ENCODE measurements around the gene TBC1D4. TPM values are rescaled to one million over a fixed set of nuclear protein-coding genes. Genes with fewer than 3 reads are reported as not detected.

The TBC1D4 gene
- total and polyA plus RNA-seq, 10 of the 15 experiments (the other 5 are each of a cell fraction or from before 2014, with no cell fraction given) = 11.0 to 38.6 (median 25.5) TPM

DNA sequence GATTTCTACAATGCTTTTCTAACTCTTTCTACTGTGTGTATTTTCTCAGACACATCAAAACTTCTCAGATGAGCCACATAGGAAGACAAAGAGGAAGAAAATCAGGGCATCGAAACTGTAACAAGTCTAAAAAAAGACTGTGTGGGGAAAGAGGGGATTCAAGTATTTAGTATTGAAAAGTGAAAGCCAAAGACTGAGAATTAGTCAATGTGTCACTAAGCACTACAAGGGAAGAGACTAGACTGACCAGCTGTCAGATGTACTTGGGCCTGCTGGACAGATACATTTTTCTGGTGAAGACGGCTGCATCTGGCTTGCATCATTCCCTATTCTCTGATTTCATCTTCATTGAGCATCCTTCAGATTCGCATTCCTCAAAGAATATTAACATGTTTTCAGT lies 30.3 kb upstream of the TBC1D4 start (continued):
- TF ChIP-seq, protein P1, sequence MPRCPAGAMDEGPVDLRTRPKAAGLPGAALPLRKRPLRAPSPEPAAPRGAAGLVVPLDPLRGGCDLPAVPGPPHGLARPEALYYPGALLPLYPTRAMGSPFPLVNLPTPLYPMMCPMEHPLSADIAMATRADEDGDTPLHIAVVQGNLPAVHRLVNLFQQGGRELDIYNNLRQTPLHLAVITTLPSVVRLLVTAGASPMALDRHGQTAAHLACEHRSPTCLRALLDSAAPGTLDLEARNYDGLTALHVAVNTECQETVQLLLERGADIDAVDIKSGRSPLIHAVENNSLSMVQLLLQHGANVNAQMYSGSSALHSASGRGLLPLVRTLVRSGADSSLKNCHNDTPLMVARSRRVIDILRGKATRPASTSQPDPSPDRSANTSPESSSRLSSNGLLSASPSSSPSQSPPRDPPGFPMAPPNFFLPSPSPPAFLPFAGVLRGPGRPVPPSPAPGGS (IDR thresholded peaks at IDR 0.05; ENCODE audit: borderline replicate concordance, insufficient read depth, low read depth, low read length, poor library complexity, severe bottlenecking) = no peak
- TF ChIP-seq, protein P2, sequence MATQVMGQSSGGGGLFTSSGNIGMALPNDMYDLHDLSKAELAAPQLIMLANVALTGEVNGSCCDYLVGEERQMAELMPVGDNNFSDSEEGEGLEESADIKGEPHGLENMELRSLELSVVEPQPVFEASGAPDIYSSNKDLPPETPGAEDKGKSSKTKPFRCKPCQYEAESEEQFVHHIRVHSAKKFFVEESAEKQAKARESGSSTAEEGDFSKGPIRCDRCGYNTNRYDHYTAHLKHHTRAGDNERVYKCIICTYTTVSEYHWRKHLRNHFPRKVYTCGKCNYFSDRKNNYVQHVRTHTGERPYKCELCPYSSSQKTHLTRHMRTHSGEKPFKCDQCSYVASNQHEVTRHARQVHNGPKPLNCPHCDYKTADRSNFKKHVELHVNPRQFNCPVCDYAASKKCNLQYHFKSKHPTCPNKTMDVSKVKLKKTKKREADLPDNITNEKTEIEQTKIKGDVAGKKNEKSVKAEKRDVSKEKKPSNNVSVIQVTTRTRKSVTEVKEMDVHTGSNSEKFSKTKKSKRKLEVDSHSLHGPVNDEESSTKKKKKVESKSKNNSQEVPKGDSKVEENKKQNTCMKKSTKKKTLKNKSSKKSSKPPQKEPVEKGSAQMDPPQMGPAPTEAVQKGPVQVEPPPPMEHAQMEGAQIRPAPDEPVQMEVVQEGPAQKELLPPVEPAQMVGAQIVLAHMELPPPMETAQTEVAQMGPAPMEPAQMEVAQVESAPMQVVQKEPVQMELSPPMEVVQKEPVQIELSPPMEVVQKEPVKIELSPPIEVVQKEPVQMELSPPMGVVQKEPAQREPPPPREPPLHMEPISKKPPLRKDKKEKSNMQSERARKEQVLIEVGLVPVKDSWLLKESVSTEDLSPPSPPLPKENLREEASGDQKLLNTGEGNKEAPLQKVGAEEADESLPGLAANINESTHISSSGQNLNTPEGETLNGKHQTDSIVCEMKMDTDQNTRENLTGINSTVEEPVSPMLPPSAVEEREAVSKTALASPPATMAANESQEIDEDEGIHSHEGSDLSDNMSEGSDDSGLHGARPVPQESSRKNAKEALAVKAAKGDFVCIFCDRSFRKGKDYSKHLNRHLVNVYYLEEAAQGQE (IDR thresholded peaks at IDR 0.05; ENCODE audit: low read depth, low read length) = peak; percentile 51; the same call in 1 of the 2 replicates
- no peak for TF ChIP-seq ZNF24 (IDR thresholded peaks at IDR 0.05)
- peak; percentile 60 for TF ChIP-seq RUNX3 (IDR thresholded peaks at IDR 0.05; ENCODE audit: low read length)
- no peak for TF ChIP-seq CTCF (IDR thresholded peaks at IDR 0.05 in 2 of 3, conservative IDR thresholded peaks at IDR 0.05 in 1 of 3; ENCODE audit: control insufficient read depth in 2 of 3, extremely low read depth in 1 of 3, insufficient read depth in 1 of 3, low read depth in 3 of 3, low read length in 3 of 3)
- no peak for TF ChIP-seq STAT3 (IDR thresholded peaks at IDR 0.05; ENCODE audit: low read depth, low read length)
- TF ChIP-seq CBX3 (IDR thresholded peaks at IDR 0.05; ENCODE audit: borderline replicate concordance, low read depth) = no peak
- TF ChIP-seq FOXM1 (IDR thresholded peaks at IDR 0.05; ENCODE audit: low read depth, low read length) = 0 out of 2 replicates have a peak, but pooled peaks have one; percentile 47
- TF ChIP-seq, protein P3, sequence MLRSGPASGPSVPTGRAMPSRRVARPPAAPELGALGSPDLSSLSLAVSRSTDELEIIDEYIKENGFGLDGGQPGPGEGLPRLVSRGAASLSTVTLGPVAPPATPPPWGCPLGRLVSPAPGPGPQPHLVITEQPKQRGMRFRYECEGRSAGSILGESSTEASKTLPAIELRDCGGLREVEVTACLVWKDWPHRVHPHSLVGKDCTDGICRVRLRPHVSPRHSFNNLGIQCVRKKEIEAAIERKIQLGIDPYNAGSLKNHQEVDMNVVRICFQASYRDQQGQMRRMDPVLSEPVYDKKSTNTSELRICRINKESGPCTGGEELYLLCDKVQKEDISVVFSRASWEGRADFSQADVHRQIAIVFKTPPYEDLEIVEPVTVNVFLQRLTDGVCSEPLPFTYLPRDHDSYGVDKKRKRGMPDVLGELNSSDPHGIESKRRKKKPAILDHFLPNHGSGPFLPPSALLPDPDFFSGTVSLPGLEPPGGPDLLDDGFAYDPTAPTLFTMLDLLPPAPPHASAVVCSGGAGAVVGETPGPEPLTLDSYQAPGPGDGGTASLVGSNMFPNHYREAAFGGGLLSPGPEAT (IDR thresholded peaks at IDR 0.05; ENCODE audit: low read depth) = peak; percentile 68; the same call in 1 of the 2 replicates
- TF ChIP-seq TCF12 (IDR thresholded peaks at IDR 0.05; ENCODE audit: low read depth, low read length) = peak; percentile 76
- TF ChIP-seq RELA (IDR thresholded peaks at IDR 0.05; ENCODE audit: borderline replicate concordance, partially characterized antibody) = no peak
- no peak for TF ChIP-seq NFYA (IDR thresholded peaks at IDR 0.05; ENCODE audit: borderline replicate concordance, low read depth, low read length)
- TF ChIP-seq, protein P4, sequence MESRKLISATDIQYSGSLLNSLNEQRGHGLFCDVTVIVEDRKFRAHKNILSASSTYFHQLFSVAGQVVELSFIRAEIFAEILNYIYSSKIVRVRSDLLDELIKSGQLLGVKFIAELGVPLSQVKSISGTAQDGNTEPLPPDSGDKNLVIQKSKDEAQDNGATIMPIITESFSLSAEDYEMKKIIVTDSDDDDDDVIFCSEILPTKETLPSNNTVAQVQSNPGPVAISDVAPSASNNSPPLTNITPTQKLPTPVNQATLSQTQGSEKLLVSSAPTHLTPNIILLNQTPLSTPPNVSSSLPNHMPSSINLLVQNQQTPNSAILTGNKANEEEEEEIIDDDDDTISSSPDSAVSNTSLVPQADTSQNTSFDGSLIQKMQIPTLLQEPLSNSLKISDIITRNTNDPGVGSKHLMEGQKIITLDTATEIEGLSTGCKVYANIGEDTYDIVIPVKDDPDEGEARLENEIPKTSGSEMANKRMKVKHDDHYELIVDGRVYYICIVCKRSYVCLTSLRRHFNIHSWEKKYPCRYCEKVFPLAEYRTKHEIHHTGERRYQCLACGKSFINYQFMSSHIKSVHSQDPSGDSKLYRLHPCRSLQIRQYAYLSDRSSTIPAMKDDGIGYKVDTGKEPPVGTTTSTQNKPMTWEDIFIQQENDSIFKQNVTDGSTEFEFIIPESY (IDR thresholded peaks at IDR 0.05) = no peak
- peak in 1 of 2 experiments; percentile 20; a peak in 1 of 4 replicates for TF ChIP-seq EP300 (IDR thresholded peaks at IDR 0.05; ENCODE audit: borderline replicate concordance in 1 of 2, control insufficient read depth in 1 of 2, low read depth in 2 of 2, low read length in 2 of 2)
- TF ChIP-seq BRCA1 (IDR thresholded peaks at IDR 0.05; ENCODE audit: low read depth, low read length) = no peak
- TF ChIP-seq CHD1 (IDR thresholded peaks at IDR 0.05; ENCODE audit: low read depth, low read length) = no peak
- no peak for TF ChIP-seq EZH2 (IDR thresholded peaks at IDR 0.05; ENCODE audit: borderline replicate concordance, control insufficient read depth, low read depth, low read length)
- TF ChIP-seq NBN (IDR thresholded peaks at IDR 0.05) = peak; percentile 49; the same call in 1 of the 2 replicates
- TF ChIP-seq TCF3 (IDR thresholded peaks at IDR 0.05; ENCODE audit: borderline replicate concordance, insufficient read depth, low read depth, low read length) = 0 out of 2 replicates have a peak, but pooled peaks have one; percentile 24

Measured in GM12878 (cell line).